Endothelial cell of umbilical vein (primary cell): Measurements from ENCODE around the gene IPO9. TPM values are rescaled to one million over a fixed set of nuclear protein-coding genes. Genes with fewer than 3 reads are reported as not detected.

ENCODE experiments used
- BruUV-seq: library from RNA; stranded (reverse); fragments of 400-500 nt; replicated peaks from 2 replicates; lab custom pipeline; 2021; lab: Mats Ljungman, UMichigan
- CTCF ChIA-PET: fragments of 300-600, 350-600 bp; sonication (Branson Sonifier 250); formaldehyde crosslinking; loops from one replicate; lab custom pipeline; 2021; ENCODE audit warnings: antibody characterized with exemption, inconsistent platforms; lab: Charles Lee
- POLR2A ChIA-PET: fragments of 300-600, 350-600 bp; sonication (Branson Sonifier 250); formaldehyde crosslinking; loops from one replicate; lab custom pipeline; 2021; ENCODE audit warnings: antibody characterized with exemption, inconsistent platforms; lab: Charles Lee
- DNase-seq: peaks from one replicate; pipeline ENCODE4 v3.0.0-alpha.2; 2011; ENCODE audit warnings: low read depth, low spot score
- FAIRE-seq: peaks from 2 replicates; lab custom pipeline; 2011; peaks lifted over from hg19 to GRCh38; lab: Jason Lieb, UNC
- H2AFZ ChIP-seq: 2 replicates; pipeline ENCODE4 v1.6.0; 2012; ENCODE audit warnings: low read depth, low read length, control low read depth, inconsistent platforms
- H3K27ac ChIP-seq: 2 replicates; pipeline ENCODE4 v1.5.1; 2011; ENCODE audit warnings: low read depth, mild to moderate bottlenecking, control low read depth, low read length, moderate library complexity; ENCODE audit not compliant: insufficient read depth
- H3K27me3 ChIP-seq, 2 experiments: 2 replicates each; pipeline versions ENCODE4 v1.6.0 to v1.6.1; 2011; ENCODE audit warnings: low read length in 2 of 2, mixed read lengths in 1 of 2; ENCODE audit not compliant: control insufficient read depth in 2 of 2, insufficient read depth in 2 of 2
- H3K36me3 ChIP-seq, 2 experiments: 2 replicates in 1 of 2; 3 replicates in 1 of 2; pipeline ENCODE4 v1.5.1; 2011; ENCODE audit warnings: low read length in 2 of 2, mild to moderate bottlenecking in 1 of 2, moderate library complexity in 1 of 2; ENCODE audit not compliant: control insufficient read depth in 2 of 2, insufficient read depth in 2 of 2; ENCODE audit errors: extremely low read depth in 1 of 2
- H3K4me1 ChIP-seq: 3 replicates; pipeline ENCODE4 v1.5.1; 2011; ENCODE audit warnings: mild to moderate bottlenecking, low read length; ENCODE audit not compliant: control insufficient read depth, insufficient read depth; ENCODE audit errors: extremely low read depth
- H3K4me2 ChIP-seq: 2 replicates; pipeline ENCODE4 v1.6.1; 2011; ENCODE audit warnings: low read length, control low read depth, mixed read lengths; ENCODE audit not compliant: insufficient read depth
- H3K4me3 ChIP-seq, 3 experiments: fragments of 200-600 bp in 1 of 3; sonication (generic), shearing (Covaris generic) in 1 of 3; replicated peaks in 1 of 3; 2 replicates each; pipeline ENCODE4 v1.5.1; 2011 to 2016; ENCODE audit warnings: control low read depth in 3 of 3, low read length in 3 of 3, mild to moderate bottlenecking in 2 of 3, inconsistent platforms in 1 of 3, low read depth in 1 of 3, moderate library complexity in 1 of 3; ENCODE audit not compliant: insufficient read depth in 1 of 3
- H3K79me2 ChIP-seq: 2 replicates; pipeline ENCODE4 v1.6.0; 2012; ENCODE audit warnings: low read length, inconsistent platforms; ENCODE audit not compliant: control insufficient read depth, insufficient read depth
- H3K9ac ChIP-seq: replicated peaks from 2 replicates; pipeline ENCODE3; 2011; ENCODE audit warnings: low read length, control low read depth; ENCODE audit not compliant: insufficient read depth; ENCODE audit errors: extremely low read depth
- H3K9me1 ChIP-seq: replicated peaks from 3 replicates; pipeline ENCODE4 v1.6.0; 2011; ENCODE audit warnings: mild to moderate bottlenecking, low read length; ENCODE audit not compliant: control insufficient read depth, insufficient read depth; ENCODE audit errors: extremely low read depth
- H3K9me3 ChIP-seq: replicated peaks from 2 replicates; pipeline ENCODE4 v1.5.1; 2012; ENCODE audit warnings: low read length, inconsistent platforms; ENCODE audit not compliant: control insufficient read depth, insufficient read depth
- H4K20me1 ChIP-seq: replicated peaks from 2 replicates; pipeline ENCODE3; 2011; ENCODE audit warnings: mild to moderate bottlenecking, low read length; ENCODE audit not compliant: control insufficient read depth, insufficient read depth; ENCODE audit errors: extremely low read depth
- EZH2 ChIP-seq: IDR thresholded peaks from 2 replicates; pipeline ENCODE4 v1.6.1; 2012; ENCODE audit warnings: borderline replicate concordance, low read depth, mild to moderate bottlenecking, moderate library complexity, low read length, inconsistent platforms; ENCODE audit not compliant: severe bottlenecking
- FOS ChIP-seq: IDR thresholded peaks from 2 replicates; pipeline ENCODE4 v1.6.1; 2011; ENCODE audit warnings: mild to moderate bottlenecking, low read length, moderate library complexity, borderline replicate concordance; ENCODE audit not compliant: insufficient read depth
- GATA2 ChIP-seq: IDR thresholded peaks from 2 replicates; pipeline ENCODE4 v1.7.0; 2011; ENCODE audit warnings: low read depth, mild to moderate bottlenecking, moderate library complexity, mixed read lengths, low read length; ENCODE audit not compliant: insufficient read length, insufficient read depth
- JUN ChIP-seq: IDR thresholded peaks from 2 replicates; pipeline ENCODE4 v1.6.1; 2011; ENCODE audit warnings: borderline replicate concordance, low read depth; ENCODE audit not compliant: insufficient read length, insufficient read depth
- MYC ChIP-seq: IDR thresholded peaks from one replicate; pipeline ENCODE4 v1.6.1; 2011; ENCODE audit warnings: mild to moderate bottlenecking, low read depth, low read length
- POLR2A ChIP-seq: IDR thresholded peaks from 2 replicates; pipeline ENCODE4 v1.6.1; 2012; ENCODE audit warnings: low read depth, mild to moderate bottlenecking, control low read depth, low read length
- POLR2AphosphoS5 ChIP-seq: IDR thresholded peaks from 2 replicates; pipeline ENCODE4 v1.6.1; 2012; ENCODE audit warnings: low read depth, mild to moderate bottlenecking, control low read depth, low read length, moderate library complexity; ENCODE audit not compliant: insufficient read depth
- dilution Hi-C: fragments of 300-500 bp; cut with MboI; formaldehyde crosslinking; loops from one replicate; pipeline ENCODE4 v1.15.0; 2019; ENCODE audit warnings: low sequenced_read_pairs; ENCODE audit not compliant: extremely low pct_ligation_motif_present
- intact Hi-C: fragments of 100-400 bp; cut with micrococcal nuclease; formaldehyde crosslinking; loops from one replicate; pipeline ENCODE4 v1.10.0; 2022
- polyA plus RNA-seq, 4 experiments: library from polyadenylated mRNA; depleted of rRNA in 3 of 4; stranded (reverse) in 3 of 4; unstranded in 1 of 4; fragments of >200 nt; gene quantifications; 2 replicates each; pipeline versions ENCODE4 v1.2.1 to v1.2.3, GENCODE V29; 2011 to 2012; ENCODE audit warnings: missing spikeins in 1 of 4
- total RNA-seq: library from RNA; stranded (reverse); gene quantifications from 2 replicates; pipeline ENCODE4 v1.2.3, GENCODE V29; 2021
- TF ChIP-seq, protein P1 (sequence below): IDR thresholded peaks from 2 replicates; pipeline ENCODE4 v1.6.1; 2011; ENCODE audit not compliant: insufficient read depth, insufficient read length
- TF ChIP-seq, protein P2 (sequence below), 2 donors: IDR thresholded peaks; 1 replicate in 1 of 2; 2 replicates in 1 of 2; pipeline ENCODE4 v1.5.1; 2011; ENCODE audit warnings: low read length in 2 of 2, mild to moderate bottlenecking in 2 of 2, moderate library complexity in 2 of 2, control low read depth in 1 of 2, inconsistent platforms in 1 of 2, low read depth in 1 of 2; ENCODE audit not compliant: insufficient read depth in 1 of 2; ENCODE audit errors: extremely low read depth in 1 of 2

The IPO9 gene
- total and polyA plus RNA-seq, 2 donors (not counting 3 experiments of a cell fraction or from before 2014, with no cell fraction given) = 53.4 to 104 TPM

DNA sequence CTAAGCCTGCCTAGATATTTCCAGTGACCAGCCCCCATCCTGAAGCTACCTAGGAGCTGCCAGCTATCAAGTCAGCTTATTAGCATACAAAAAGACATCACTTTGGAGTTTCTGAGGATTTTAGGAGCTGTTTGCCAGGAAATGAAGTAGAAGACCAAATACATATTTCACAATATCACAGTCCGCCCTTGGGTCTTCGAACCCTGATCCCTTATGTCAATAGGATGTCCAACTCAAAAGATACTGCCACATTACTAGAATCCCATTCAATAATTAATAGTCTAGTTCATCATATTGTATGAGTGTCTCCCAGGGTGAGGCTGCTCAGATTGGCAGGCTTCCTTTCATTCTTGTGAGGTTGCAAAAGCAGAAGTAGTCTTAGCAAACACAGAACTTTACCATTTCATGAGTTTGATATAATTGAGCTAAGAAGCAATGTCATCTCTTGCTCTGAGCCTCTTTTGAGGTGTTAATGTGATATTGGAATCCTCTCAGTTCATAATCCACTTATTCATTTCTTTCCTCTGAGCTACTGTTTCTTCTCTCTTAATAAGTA is 13.6 kb downstream of the IPO9 start:
- dilution Hi-C loops = no loop called here
- DNase-seq (no peak), FAIRE-seq (no peak)
- no TSS peak for BruUV-seq
- H3K27ac ChIP-seq = no peak overlapping the region
- ChIA-PET CTCF (interaction anchor here (0.6 to 1.3 kb wide), 4 partner anchors 10 to 53 kb away, joined by 3 to 7 read pairs (median 3); partner anchors contain the start of gene IPO9), POLR2A (no interaction called here)
- H3K4me3 ChIP-seq = no peak overlapping the region
- H2AFZ ChIP-seq = no peak overlapping the region
- H3K9me1 ChIP-seq = no peaks in the 10 kb centered on the region
- TF ChIP-seq GATA2 = no peak
- TF ChIP-seq, protein P1, sequence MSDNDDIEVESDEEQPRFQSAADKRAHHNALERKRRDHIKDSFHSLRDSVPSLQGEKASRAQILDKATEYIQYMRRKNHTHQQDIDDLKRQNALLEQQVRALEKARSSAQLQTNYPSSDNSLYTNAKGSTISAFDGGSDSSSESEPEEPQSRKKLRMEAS = no peak
- TF ChIP-seq, protein P2, sequence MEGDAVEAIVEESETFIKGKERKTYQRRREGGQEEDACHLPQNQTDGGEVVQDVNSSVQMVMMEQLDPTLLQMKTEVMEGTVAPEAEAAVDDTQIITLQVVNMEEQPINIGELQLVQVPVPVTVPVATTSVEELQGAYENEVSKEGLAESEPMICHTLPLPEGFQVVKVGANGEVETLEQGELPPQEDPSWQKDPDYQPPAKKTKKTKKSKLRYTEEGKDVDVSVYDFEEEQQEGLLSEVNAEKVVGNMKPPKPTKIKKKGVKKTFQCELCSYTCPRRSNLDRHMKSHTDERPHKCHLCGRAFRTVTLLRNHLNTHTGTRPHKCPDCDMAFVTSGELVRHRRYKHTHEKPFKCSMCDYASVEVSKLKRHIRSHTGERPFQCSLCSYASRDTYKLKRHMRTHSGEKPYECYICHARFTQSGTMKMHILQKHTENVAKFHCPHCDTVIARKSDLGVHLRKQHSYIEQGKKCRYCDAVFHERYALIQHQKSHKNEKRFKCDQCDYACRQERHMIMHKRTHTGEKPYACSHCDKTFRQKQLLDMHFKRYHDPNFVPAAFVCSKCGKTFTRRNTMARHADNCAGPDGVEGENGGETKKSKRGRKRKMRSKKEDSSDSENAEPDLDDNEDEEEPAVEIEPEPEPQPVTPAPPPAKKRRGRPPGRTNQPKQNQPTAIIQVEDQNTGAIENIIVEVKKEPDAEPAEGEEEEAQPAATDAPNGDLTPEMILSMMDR (IDR thresholded peaks at IDR 0.05; ENCODE audit: extremely low read depth in 1 of 2, insufficient read depth in 1 of 2, low read depth in 1 of 2, low read length in 2 of 2) = no peak
- no peak for TF ChIP-seq JUN
- TF ChIP-seq FOS = no peak
- no peak for TF ChIP-seq EZH2
- TF ChIP-seq POLR2A = no peak
- TF ChIP-seq POLR2AphosphoS5 = no peak
- no peak for TF ChIP-seq MYC
- no peaks in the 10 kb centered on the region for H3K9me3 ChIP-seq
- H3K4me2 ChIP-seq = no peak overlapping the region
- no peaks in the 10 kb centered on the region for H3K27me3 ChIP-seq
- H3K4me1 ChIP-seq = peaks cover 7% of the 10 kb centered on the region
- intact Hi-C loops = no loop called here
- no peaks in the 10 kb centered on the region for H3K36me3 ChIP-seq
- no peak overlapping the region for H3K9ac ChIP-seq
- peaks cover 97% of the 10 kb centered on the region for H3K79me2 ChIP-seq
- H4K20me1 ChIP-seq = peaks cover 5% of the 10 kb centered on the region
